ENCODE data around the gene KLHDC1. TPM values are rescaled to one million over a fixed set of nuclear protein-coding genes. Genes with fewer than 3 reads are reported as not detected.
A peak's percentile ranks its signal among the peaks of the same experiment; 100 is the strongest.
"Not testable (repeated sequence)": the region's sequence is repeated elsewhere in the genome, so short reads cannot be mapped to it uniquely, and the experiment has no call there.

KLHDC1 gene
- total RNA-seq, 1 donor from 2014 or later: 0.96 TPM

DNA sequence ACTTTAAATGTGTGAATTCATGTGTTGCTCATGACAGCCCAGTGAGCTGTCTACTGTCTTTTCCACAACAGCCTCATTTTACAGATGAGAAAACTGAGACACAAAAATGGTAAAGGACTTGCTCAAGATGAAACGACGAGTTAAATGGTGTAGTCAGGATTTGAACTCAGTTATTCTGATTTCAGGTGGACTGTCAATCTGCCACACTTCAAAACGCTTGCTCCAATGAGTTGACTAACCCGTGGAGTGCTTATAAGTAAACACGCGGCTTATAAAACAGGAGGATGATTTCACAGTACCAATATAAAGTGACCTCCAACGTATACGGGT lies 4.3 kb upstream of the KLHDC1 start:
- peak overlapping the region; percentile 88 for H3K27ac Mint-ChIP-seq
- no peaks in the 10 kb centered on the region for H3K27me3 Mint-ChIP-seq (ENCODE audit: low read depth)
- H3K36me3 Mint-ChIP-seq (ENCODE audit: low read depth): peaks cover 16% of the 10 kb centered on the region
- H3K4me3 Mint-ChIP-seq (ENCODE audit: low read depth): peak overlapping the region; percentile 90
- DNase-seq (ENCODE audit: low spot score): no peak
- intact Hi-C loops (cut with micrococcal nuclease): loop anchor here (5.0 kb wide), 1 partner anchor 174 kb away; no protein-coding TSS in a partner anchor
- H3K9me3 Mint-ChIP-seq: no peaks in the 10 kb centered on the region
- peaks cover 47% of the 10 kb centered on the region for H3K4me1 Mint-ChIP-seq (ENCODE audit: low read depth)

- Mint-ChIP-seq H3K27me3 (ENCODE audit: low read depth) (no peaks in the 10 kb centered on the region), H3K36me3 (ENCODE audit: low read depth) (peaks cover 9% of the 10 kb centered on the region), H3K9me3 (no peaks in the 10 kb centered on the region), H3K27ac (no peak overlapping the region), H3K4me1 (ENCODE audit: low read depth) (peaks cover 43% of the 10 kb centered on the region), H3K4me3 (ENCODE audit: low read depth) (no peak overlapping the region)
- no peak for DNase-seq (ENCODE audit: low spot score)
- intact Hi-C loops (cut with micrococcal nuclease): loop anchor here (5.0 kb wide), 2 partner anchors 104 to 621 kb away; partner anchors contain the start of genes DMAC2L, L2HGDH and RPS29
Observed at GRCh38 chr14:49691031-49691430, 1.9 kb upstream of the KLHDC1 start.

DNA sequence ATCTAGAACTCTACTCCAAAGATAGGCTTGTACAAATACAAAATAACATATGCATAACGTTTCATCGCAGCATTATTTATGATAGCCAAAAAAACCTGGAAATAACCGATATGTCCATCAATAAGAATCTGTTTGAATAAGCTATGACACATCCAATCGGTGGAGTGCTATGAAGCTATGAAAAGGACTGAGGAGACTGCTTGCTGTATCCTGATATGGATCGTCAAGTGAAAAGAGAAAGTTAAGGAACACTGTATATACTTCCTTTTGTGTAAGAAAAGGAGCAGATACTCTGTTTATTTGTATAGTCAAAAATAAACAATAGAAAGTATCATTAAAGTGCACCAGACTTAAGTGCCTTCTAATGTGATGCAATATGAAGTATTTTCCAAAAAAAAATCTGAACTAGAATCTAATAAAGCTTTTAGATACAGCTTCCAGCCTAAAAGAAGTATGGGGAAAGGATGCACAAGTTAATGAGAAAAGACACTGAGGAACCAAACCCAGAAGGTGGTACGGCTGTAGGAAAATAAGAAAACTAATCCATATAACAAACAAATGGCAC lies 645 bp upstream of the KLHDC1 start:
- Mint-ChIP-seq H3K36me3 (ENCODE audit: low read depth) (peaks cover 1% of the 10 kb centered on the region), H3K4me1 (ENCODE audit: low read depth) (peaks cover 31% of the 10 kb centered on the region), H3K27ac (peak overlapping the region; percentile 84), H3K9me3 (no peaks in the 10 kb centered on the region), H3K4me3 (ENCODE audit: low read depth) (peak overlapping the region; percentile 84), H3K27me3 (ENCODE audit: low read depth) (no peaks in the 10 kb centered on the region)
- DNase-seq (ENCODE audit: low spot score): no peak
- intact Hi-C loops (cut with micrococcal nuclease): loop anchor here (2.0 to 5.0 kb wide), 3 partner anchors 57 to 620 kb away; partner anchors contain the start of genes DMAC2L, DNAAF2, L2HGDH and RPS29

DNA sequence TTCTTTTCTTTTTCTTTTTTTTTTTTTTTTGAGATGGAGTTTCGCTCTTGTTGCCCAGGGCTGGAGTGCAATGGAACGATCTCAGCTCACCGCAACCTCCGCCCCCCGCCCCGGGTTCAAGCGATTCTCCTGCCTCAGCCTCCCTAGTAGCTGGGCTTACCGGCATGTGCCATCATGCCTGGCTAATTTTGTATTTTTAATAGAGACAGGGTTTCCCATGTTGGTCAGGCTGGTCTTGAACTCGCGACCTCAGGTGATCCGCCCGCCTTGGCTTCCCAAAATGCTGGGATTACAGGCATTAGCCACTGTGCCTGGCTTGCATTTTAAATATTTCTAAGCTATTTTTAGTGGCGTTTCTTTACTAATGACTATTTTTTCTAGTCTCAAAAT lies 810 bp downstream of the KLHDC1 start:
- peak overlapping the region; percentile 84 for H3K4me3 Mint-ChIP-seq (ENCODE audit: low read depth)
- not testable (repeated sequence) for DNase-seq (ENCODE audit: low spot score); H3K27me3 Mint-ChIP-seq (ENCODE audit: low read depth); H3K27ac Mint-ChIP-seq; H3K36me3 Mint-ChIP-seq (ENCODE audit: low read depth); H3K9me3 Mint-ChIP-seq
- peaks cover 24% of the 10 kb centered on the region for H3K4me1 Mint-ChIP-seq (ENCODE audit: low read depth)
- intact Hi-C loops (cut with micrococcal nuclease): loop anchor here (1.0 to 5.0 kb wide), 4 partner anchors 59 to 619 kb away; partner anchors contain the start of genes DMAC2L, DNAAF2, L2HGDH and RPS29

GRCh38 chr14:49702725-49703124 lies 9.8 kb downstream of the KLHDC1 start:
- intact Hi-C loops (cut with micrococcal nuclease): no loop called here
- no peak overlapping the region for H3K4me3 Mint-ChIP-seq (ENCODE audit: low read depth)
- no peak overlapping the region for H3K27ac Mint-ChIP-seq
- peaks cover 4% of the 10 kb centered on the region for H3K36me3 Mint-ChIP-seq (ENCODE audit: low read depth)
- H3K27me3 Mint-ChIP-seq (ENCODE audit: low read depth): no peaks in the 10 kb centered on the region
- H3K9me3 Mint-ChIP-seq: no peaks in the 10 kb centered on the region
- peaks cover 3% of the 10 kb centered on the region for H3K4me1 Mint-ChIP-seq (ENCODE audit: low read depth)
- DNase-seq (ENCODE audit: low spot score): no peak

GRCh38 chr14:49703965-49704364 lies 11.0 kb downstream of the KLHDC1 start:
- H3K27ac Mint-ChIP-seq: no peak overlapping the region
- no peaks in the 10 kb centered on the region for H3K27me3 Mint-ChIP-seq (ENCODE audit: low read depth)
- no peak overlapping the region for H3K4me3 Mint-ChIP-seq (ENCODE audit: low read depth)
- peaks cover 3% of the 10 kb centered on the region for H3K4me1 Mint-ChIP-seq (ENCODE audit: low read depth)
- no peaks in the 10 kb centered on the region for H3K9me3 Mint-ChIP-seq
- peaks cover 4% of the 10 kb centered on the region for H3K36me3 Mint-ChIP-seq (ENCODE audit: low read depth)
- intact Hi-C loops (cut with micrococcal nuclease): no loop called here
- DNase-seq (ENCODE audit: low spot score): no peak

DNA sequence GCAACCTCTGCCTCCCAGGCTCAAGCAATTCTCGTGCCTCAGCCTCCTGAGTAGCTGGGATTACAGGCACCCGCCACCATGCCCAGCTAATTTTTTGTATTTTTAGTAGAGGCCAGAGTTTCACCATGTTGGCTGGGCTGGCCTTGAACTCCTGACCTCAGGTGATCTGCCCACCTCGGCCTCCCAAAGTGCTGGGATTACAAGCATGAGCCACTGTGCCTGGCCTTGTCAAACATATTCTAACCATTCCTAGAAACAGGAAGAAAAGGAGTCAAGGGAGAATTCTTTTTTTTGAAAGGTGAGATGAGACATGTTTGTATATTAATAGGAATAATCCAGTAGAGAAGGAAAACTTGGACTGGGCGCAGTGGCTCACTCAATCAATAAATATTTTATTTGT lies 11.6 kb downstream of the KLHDC1 start:
- H3K4me1 Mint-ChIP-seq (ENCODE audit: low read depth); H3K36me3 Mint-ChIP-seq (ENCODE audit: low read depth); intact Hi-C loops (cut with micrococcal nuclease); H3K9me3 Mint-ChIP-seq; DNase-seq (ENCODE audit: low spot score); H3K27ac Mint-ChIP-seq; H3K4me3 Mint-ChIP-seq (ENCODE audit: low read depth); H3K27me3 Mint-ChIP-seq (ENCODE audit: low read depth): not testable (repeated sequence)

DNA sequence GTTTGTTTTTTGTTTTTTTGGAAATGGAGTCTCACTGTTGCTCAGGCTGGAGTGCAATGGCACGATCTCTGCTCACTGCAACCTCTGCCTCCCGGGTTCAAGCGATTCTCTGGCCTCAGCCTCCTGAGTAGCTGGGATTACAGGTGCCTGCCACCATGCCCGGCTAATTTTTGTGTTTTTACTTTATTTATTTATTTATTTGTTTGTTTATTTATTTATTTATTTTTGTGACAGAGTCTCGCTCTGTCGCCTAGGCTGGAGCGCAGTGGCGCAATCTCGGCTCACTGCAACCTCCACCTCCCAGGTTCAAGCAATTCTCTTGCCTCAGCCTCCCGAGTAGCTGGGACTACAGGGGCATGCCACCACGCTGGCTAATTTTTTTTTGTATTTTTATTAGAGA lies 18.1 kb downstream of the KLHDC1 start:
- H3K36me3 Mint-ChIP-seq (ENCODE audit: low read depth); intact Hi-C loops (cut with micrococcal nuclease); H3K4me1 Mint-ChIP-seq (ENCODE audit: low read depth); H3K27me3 Mint-ChIP-seq (ENCODE audit: low read depth); DNase-seq (ENCODE audit: low spot score); H3K4me3 Mint-ChIP-seq (ENCODE audit: low read depth); H3K27ac Mint-ChIP-seq; H3K9me3 Mint-ChIP-seq: not testable (repeated sequence)

- Mint-ChIP-seq H3K4me3 (ENCODE audit: low read depth) (no peak overlapping the region), H3K27me3 (ENCODE audit: low read depth) (no peaks in the 10 kb centered on the region), H3K9me3 (peaks cover 15% of the 10 kb centered on the region), H3K36me3 (ENCODE audit: low read depth) (peaks cover 10% of the 10 kb centered on the region), H3K4me1 (ENCODE audit: low read depth) (no peaks in the 10 kb centered on the region), H3K27ac (no peak overlapping the region)
- DNase-seq (ENCODE audit: low spot score): no peak
- intact Hi-C loops (cut with micrococcal nuclease): no loop called here
Observed at GRCh38 chr14:49720744-49721143, 27.8 kb downstream of the KLHDC1 start.

DNA sequence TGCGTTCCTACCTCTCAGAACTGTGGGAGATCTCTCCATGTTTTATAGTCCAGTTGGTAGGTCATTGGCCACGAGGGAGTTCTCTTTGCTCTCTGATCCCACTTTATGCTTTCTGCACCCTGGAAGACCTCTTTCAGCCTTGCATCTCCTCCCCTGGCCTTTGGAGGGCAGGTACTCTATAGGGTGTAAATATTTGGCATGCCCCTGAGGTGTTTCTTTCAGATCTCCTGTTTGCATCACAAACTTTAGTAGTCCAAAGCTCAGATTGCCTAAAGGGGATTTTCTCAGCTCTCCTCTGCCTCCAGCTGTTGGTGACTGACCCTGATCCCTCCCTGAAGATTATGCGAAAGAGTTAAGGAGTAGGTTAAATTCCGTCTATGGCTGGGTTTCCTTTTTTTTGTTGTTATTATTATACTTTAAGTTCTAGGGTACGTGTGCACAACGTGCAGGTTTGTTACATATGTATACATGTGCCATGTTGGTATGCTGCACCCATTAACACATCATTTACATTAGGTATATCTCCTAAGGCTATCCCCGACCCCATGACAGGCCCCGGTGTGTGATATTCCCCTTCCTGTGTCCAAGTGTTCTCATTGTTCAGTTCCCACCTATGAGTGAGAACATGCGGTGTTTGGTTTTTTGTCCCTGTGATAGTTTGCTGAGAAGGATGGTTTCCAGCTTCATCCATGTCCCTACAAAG lies 29.0 kb downstream of the KLHDC1 start:
- H3K36me3 Mint-ChIP-seq (ENCODE audit: low read depth); H3K27me3 Mint-ChIP-seq (ENCODE audit: low read depth); DNase-seq (ENCODE audit: low spot score); H3K4me3 Mint-ChIP-seq (ENCODE audit: low read depth); intact Hi-C loops (cut with micrococcal nuclease); H3K27ac Mint-ChIP-seq; H3K4me1 Mint-ChIP-seq (ENCODE audit: low read depth): not testable (repeated sequence)
- H3K9me3 Mint-ChIP-seq: peaks cover 15% of the 10 kb centered on the region

DNA sequence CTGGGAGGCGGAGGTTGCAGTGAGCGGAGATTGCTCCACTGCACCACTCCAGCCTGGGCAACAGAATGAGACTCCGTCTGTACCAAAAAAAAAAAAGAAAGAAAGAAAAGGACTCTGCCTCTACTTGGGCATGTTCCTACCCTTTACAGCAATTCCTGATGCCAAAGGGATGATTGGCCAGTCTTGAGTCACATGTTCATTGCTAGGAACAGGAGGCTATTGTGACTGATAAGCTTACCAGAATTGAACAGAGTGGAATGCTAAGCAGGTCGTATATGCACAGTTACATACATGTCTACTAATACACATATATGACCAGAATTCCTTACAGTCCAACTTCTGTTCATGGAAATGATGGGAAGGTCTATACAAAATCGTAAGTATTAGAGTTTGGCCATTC lies 34.3 kb downstream of the KLHDC1 start:
- Mint-ChIP-seq H3K27me3 (ENCODE audit: low read depth) (no peaks in the 10 kb centered on the region), H3K36me3 (ENCODE audit: low read depth) (no peaks in the 10 kb centered on the region), H3K4me1 (ENCODE audit: low read depth) (no peaks in the 10 kb centered on the region), H3K9me3 (no peaks in the 10 kb centered on the region), H3K27ac (no peak overlapping the region), H3K4me3 (ENCODE audit: low read depth) (no peak overlapping the region)
- DNase-seq (ENCODE audit: low spot score): no peak
- intact Hi-C loops (cut with micrococcal nuclease): no loop called here

GRCh38 chr14:49732896-49733295 lies 40.0 kb downstream of the KLHDC1 start:
- no peaks in the 10 kb centered on the region for H3K36me3 Mint-ChIP-seq (ENCODE audit: low read depth)
- H3K9me3 Mint-ChIP-seq: no peaks in the 10 kb centered on the region
- no peak overlapping the region for H3K4me3 Mint-ChIP-seq (ENCODE audit: low read depth)
- DNase-seq (ENCODE audit: low spot score): no peak
- H3K4me1 Mint-ChIP-seq (ENCODE audit: low read depth): no peaks in the 10 kb centered on the region
- intact Hi-C loops (cut with micrococcal nuclease): no loop called here
- no peaks in the 10 kb centered on the region for H3K27me3 Mint-ChIP-seq (ENCODE audit: low read depth)
- H3K27ac Mint-ChIP-seq: no peak overlapping the region

DNA sequence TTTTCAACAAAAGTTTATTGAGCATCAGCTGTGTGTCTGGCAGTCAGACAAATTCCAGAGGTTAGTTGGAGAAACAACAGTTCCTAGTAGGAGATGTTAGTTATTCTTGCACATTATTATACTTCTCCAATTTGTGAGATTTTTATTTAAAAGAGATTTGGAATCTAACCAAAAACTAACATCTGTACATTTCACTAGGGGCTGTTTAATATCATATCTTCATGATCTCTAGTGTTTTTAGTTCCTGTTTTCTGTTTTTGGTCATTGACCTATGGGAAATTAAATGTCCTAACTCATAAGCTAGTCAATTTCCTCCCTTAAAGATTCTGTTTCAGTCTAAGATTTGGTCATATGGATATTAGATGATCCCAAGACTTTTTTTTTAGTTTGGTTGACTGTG lies 40.9 kb downstream of the KLHDC1 start:
- H3K36me3 Mint-ChIP-seq (ENCODE audit: low read depth): no peaks in the 10 kb centered on the region
- no peaks in the 10 kb centered on the region for H3K27me3 Mint-ChIP-seq (ENCODE audit: low read depth)
- no peaks in the 10 kb centered on the region for H3K9me3 Mint-ChIP-seq
- H3K27ac Mint-ChIP-seq: no peak overlapping the region
- no peaks in the 10 kb centered on the region for H3K4me1 Mint-ChIP-seq (ENCODE audit: low read depth)
- no peak for DNase-seq (ENCODE audit: low spot score)
- no peak overlapping the region for H3K4me3 Mint-ChIP-seq (ENCODE audit: low read depth)
- intact Hi-C loops (cut with micrococcal nuclease): no loop called here

Data from activated T-helper 2 cell treated with anti-CD3 and anti-CD28 coated beads, Interferon-gamma antibody, Interleukin-2, Interleukin-4, amounts not matched to agents 10 μg/mL and 5 μg/mL and 100 μg/mL, durations not matched to agents 14 hours and 24 hours and 36 hours (primary cell).